Measurements from ENCODE around the gene OR13C2. TPM values are rescaled to one million over a fixed set of nuclear protein-coding genes. Genes with fewer than 3 reads are reported as not detected.

OR13C2 gene
- total RNA-seq (ENCODE audit: low replicate concordance), result not detected in 2 replicates

DNA sequence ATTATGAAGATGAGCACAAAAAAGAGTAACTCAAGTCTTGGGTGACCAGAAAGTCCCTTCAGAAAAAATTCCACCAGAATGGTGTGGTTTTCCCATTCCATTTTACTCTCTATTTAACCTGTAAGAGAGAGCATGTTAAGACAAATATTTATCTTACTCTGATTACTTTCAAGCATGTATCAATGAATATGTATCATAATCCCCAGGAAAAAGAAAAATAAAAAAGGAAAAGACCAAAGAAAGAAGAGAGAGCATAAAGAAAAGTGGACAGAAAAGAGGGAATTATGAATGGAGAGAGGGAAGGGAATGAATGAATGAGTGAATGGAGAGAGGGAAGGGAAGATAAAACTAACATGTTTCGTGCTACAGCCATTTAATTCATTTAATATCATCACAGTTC lies at the start of gene OR13C2:
Gene OR13C2 (minus strand): TSS at position 101 of the 400 bp plus-strand sequence. CDS start 0 bp downstream, at position 101.

GRCh38 chr9:104618104-104618503 lies 12.7 kb upstream of the OR13C2 start, which contains the start of gene OR13C9:
Gene OR13C9, minus strand, starts transcription at chr9:104618204. Its CDS starts 0 bp downstream, at chr9:104618204.

DNA sequence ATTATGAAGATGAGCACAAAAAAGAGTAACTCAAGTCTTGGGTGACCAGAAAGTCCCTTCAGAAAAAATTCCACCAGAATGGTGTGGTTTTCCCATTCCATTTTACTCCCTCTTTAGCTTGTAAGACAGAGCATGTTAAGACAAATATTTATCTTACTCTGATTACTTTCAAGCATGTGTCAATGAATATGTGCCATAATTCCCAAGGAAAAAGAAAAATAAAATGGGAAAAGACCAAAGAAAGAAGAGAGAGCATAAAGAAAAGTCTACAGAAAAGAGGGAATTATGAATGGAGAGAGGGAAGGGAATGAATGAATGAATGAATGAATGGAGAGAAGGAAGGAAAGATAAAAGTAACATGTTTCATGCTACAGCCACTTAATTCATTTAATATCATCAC lies 6.1 kb downstream of the OR13C2 start, which contains the start of gene OR13C5:
Gene OR13C5 (minus strand): TSS at position 101 of the 400 bp plus-strand sequence. CDS start 0 bp downstream, at position 101.

DNA sequence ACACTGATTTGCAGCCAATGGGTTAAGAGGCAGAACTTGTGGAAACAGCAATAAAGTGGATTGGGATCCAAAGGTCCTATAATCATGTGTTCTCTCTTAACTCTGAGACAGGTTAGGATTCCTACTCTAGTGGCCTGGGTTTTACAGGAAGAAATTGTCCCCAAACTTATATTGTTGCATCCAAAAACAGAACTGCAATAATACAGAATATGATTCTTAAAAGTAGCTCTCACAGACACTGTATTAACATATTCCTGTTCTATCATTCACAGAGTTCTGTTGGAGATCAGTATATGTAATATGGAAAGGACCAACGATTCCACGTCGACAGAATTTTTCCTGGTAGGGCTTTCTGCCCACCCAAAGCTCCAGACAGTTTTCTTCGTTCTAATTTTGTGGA lies 36.6 kb downstream of the OR13C2 start, which contains the start of gene OR13C8:
Gene OR13C8 (plus strand): TSS at position 301 of the 400 bp plus-strand sequence. CDS start 0 bp downstream, at position 301.

Other genes with a start within 250 kb of the OR13C2 start
- not detected in 2 replicates for gene OR13F1, start 101.4 kb downstream of the OR13C2 start, total RNA-seq (ENCODE audit: low replicate concordance)
- gene OR13C4, start 78.4 kb downstream of the OR13C2 start, total RNA-seq (ENCODE audit: low replicate concordance), result not detected in 2 replicates
- gene OR13C3, start 68.8 kb downstream of the OR13C2 start, total RNA-seq (ENCODE audit: low replicate concordance), result not detected in 2 replicates
- not detected in 2 replicates for gene OR13C8, start 36.5 kb downstream of the OR13C2 start, total RNA-seq (ENCODE audit: low replicate concordance)
- gene OR13C5, start 6.2 kb downstream of the OR13C2 start, total RNA-seq (ENCODE audit: low replicate concordance), result not detected in 2 replicates
- gene OR13C9, start 12.6 kb upstream of the OR13C2 start, total RNA-seq (ENCODE audit: low replicate concordance), result not detected in 2 replicates
- gene OR13D1, start 88.9 kb upstream of the OR13C2 start, total RNA-seq (ENCODE audit: low replicate concordance), result not detected in 2 replicates
- gene NIPSNAP3A, start 142.1 kb upstream of the OR13C2 start, total RNA-seq (ENCODE audit: low replicate concordance), result 8.5 and 67.3 TPM in 2 replicates
- gene NIPSNAP3B, start 158.5 kb upstream of the OR13C2 start, total RNA-seq (ENCODE audit: low replicate concordance), result 0.35 and 1.4 TPM in 2 replicates